Measurements from ENCODE around the gene GTPBP2. TPM values are rescaled to one million over a fixed set of nuclear protein-coding genes. Genes with fewer than 3 reads are reported as not detected.
"Not testable (repeated sequence)": the region's sequence is repeated elsewhere in the genome, so short reads cannot be mapped to it uniquely, and the experiment has no call there.

The GTPBP2 gene
- total RNA-seq, 1 experiment from 2014 or later, result 57.3 TPM

GRCh38 chr6:43608310-43608763 is 20.7 kb downstream of the GTPBP2 start:
- H3K27me3 ChIP-seq (replicated peaks), result no peaks in the 10 kb centered on the region
- no peak overlapping the region for H3K27ac ChIP-seq
- H3K9me3 ChIP-seq (replicated peaks), result no peaks in the 10 kb centered on the region
- no peak overlapping the region for H3K4me3 ChIP-seq
- peaks cover 92% of the 10 kb centered on the region for H3K36me3 ChIP-seq
- H3K4me1 ChIP-seq (replicated peaks), result peaks cover 3% of the 10 kb centered on the region; the same call in 1 of the 2 replicates
- peak; percentile 60 to 73 for DNase-seq (ENCODE audit: low read depth in 1 of 2, low spot score in 2 of 2)

- Histone ChIP-seq H3K9me3 (replicated peaks) (no peaks in the 10 kb centered on the region), H3K4me1 (replicated peaks) (no peaks in the 10 kb centered on the region), H3K27ac (no peak overlapping the region), H3K27me3 (replicated peaks) (no peaks in the 10 kb centered on the region), H3K36me3 (peaks cover 90% of the 10 kb centered on the region), H3K4me3 (no peak overlapping the region)
- no peak for DNase-seq (ENCODE audit: low read depth in 1 of 2, low spot score in 2 of 2)
Observed at GRCh38 chr6:43606019-43606418, 23.0 kb downstream of the GTPBP2 start.

GRCh38 chr6:43604174-43604573 is 24.9 kb downstream of the GTPBP2 start:
- DNase-seq (ENCODE audit: low read depth in 1 of 2, low spot score in 2 of 2), result no peak
- no peak overlapping the region for H3K4me3 ChIP-seq
- H3K27me3 ChIP-seq (replicated peaks), result no peaks in the 10 kb centered on the region
- no peak overlapping the region for H3K27ac ChIP-seq
- H3K9me3 ChIP-seq (replicated peaks), result no peaks in the 10 kb centered on the region
- H3K4me1 ChIP-seq (replicated peaks), result no peaks in the 10 kb centered on the region
- H3K36me3 ChIP-seq, result peaks cover 84% of the 10 kb centered on the region

DNA sequence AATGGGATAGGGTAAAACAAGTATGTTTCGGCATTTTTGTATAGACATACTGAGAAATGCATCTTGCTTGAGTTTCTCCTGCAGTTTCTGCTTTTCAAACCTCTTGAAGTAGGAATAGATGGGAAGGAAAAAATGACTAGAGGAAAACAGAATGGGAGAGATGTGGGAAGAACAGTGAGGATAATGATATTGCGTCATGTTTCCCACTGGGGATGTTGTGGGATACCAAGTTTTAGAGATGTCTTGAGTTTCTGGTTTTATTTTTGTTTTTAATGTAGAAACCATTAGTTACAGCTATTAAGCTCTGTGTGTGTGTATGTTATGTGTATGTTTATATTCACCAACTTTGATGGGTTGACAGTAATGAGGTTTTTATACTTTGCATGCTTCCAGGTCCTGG is 28.5 kb downstream of the GTPBP2 start:
- H3K4me1 ChIP-seq (replicated peaks), result no peaks in the 10 kb centered on the region

GRCh38 chr6:43593938-43594337 is 35.1 kb downstream of the GTPBP2 start:
- H3K4me1 ChIP-seq (replicated peaks), result no peaks in the 10 kb centered on the region
- H3K27me3 ChIP-seq (replicated peaks), result no peaks in the 10 kb centered on the region
- H3K27ac ChIP-seq, result no peak overlapping the region
- DNase-seq (ENCODE audit: low read depth in 1 of 2, low spot score in 2 of 2), result no peak
- no peaks in the 10 kb centered on the region for H3K9me3 ChIP-seq (replicated peaks)
- peaks cover 68% of the 10 kb centered on the region for H3K36me3 ChIP-seq
- H3K4me3 ChIP-seq, result no peak overlapping the region

More for the DNA sequence above, 28.5 kb downstream of the GTPBP2 start:
- H3K27me3 ChIP-seq (replicated peaks), result no peaks in the 10 kb centered on the region
- no peaks in the 10 kb centered on the region for H3K9me3 ChIP-seq (replicated peaks)
- H3K36me3 ChIP-seq, result peaks cover 81% of the 10 kb centered on the region
- H3K27ac ChIP-seq, result no peak overlapping the region
- DNase-seq (ENCODE audit: low read depth in 1 of 2, low spot score in 2 of 2), result no peak
- H3K4me3 ChIP-seq, result no peak overlapping the region

GRCh38 chr6:43589564-43589963 is 39.5 kb downstream of the GTPBP2 start:
- not testable (repeated sequence) for H3K9me3 ChIP-seq (replicated peaks); H3K27ac ChIP-seq; DNase-seq (ENCODE audit: low read depth in 1 of 2, low spot score in 2 of 2); H3K4me1 ChIP-seq (replicated peaks); H3K27me3 ChIP-seq (replicated peaks); H3K4me3 ChIP-seq
- H3K36me3 ChIP-seq, result peaks cover 77% of the 10 kb centered on the region

DNA sequence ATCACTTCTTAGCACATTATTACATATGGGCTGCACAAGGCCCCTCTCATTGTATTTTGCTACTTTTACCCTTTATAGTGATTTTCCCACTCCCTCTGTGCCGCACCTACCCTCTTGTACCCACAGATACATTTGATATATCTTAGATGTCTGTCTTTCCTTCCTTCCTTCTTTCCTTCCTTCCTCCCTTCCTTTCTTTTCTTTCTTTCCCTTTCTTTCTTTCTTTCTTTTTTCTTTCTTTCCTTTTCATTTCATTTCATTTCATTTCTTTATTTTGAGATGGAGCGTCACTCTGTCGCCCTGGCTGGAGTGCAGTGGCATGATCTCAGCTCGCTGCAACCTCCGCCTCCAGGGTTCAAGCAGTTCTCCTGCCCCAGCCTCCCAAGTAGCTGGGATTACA is 40.9 kb downstream of the GTPBP2 start:
- Histone ChIP-seq H3K4me3 (no peak overlapping the region), H3K4me1 (replicated peaks) (no peaks in the 10 kb centered on the region), H3K27ac (no peak overlapping the region), H3K9me3 (replicated peaks) (no peaks in the 10 kb centered on the region), H3K27me3 (replicated peaks) (no peaks in the 10 kb centered on the region), H3K36me3 (peaks cover 87% of the 10 kb centered on the region)
- DNase-seq (ENCODE audit: low read depth in 1 of 2, low spot score in 2 of 2), result no peak

- peaks cover 75% of the 10 kb centered on the region for H3K36me3 ChIP-seq
- no peak overlapping the region for H3K27ac ChIP-seq
- no peaks in the 10 kb centered on the region for H3K9me3 ChIP-seq (replicated peaks)
- DNase-seq (ENCODE audit: low read depth in 1 of 2, low spot score in 2 of 2), result no peak
- no peaks in the 10 kb centered on the region for H3K27me3 ChIP-seq (replicated peaks)
- H3K4me1 ChIP-seq (replicated peaks), result no peaks in the 10 kb centered on the region
- H3K4me3 ChIP-seq, result no peak overlapping the region
Observed at GRCh38 chr6:43584892-43585570, 44.0 kb downstream of the GTPBP2 start.

DNA sequence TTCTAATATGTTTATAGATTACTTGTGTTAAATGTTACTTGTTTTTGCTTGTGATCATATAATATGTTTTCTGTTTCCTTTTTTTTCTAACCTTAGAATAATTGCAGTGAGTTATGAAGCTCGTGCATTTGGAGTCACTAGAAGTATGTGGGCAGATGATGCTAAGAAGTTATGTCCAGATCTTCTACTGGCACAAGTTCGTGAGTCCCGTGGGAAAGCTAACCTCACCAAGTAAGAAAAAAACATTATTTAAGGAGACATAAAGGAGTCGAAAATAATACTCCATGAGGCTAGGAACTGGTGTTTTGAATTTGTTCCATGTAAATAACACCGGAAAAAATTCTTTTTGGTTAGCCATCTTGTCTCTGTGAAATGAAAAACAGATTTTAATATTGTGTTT is 46.2 kb downstream of the GTPBP2 start:
- Histone ChIP-seq H3K9me3 (replicated peaks) (no peaks in the 10 kb centered on the region), H3K4me1 (replicated peaks) (0 out of 2 replicates have a peak, but pooled peaks cover 3% of the 10 kb centered on the region), H3K27me3 (replicated peaks) (no peaks in the 10 kb centered on the region), H3K36me3 (peaks cover 68% of the 10 kb centered on the region), H3K4me3 (no peak overlapping the region), H3K27ac (no peak overlapping the region)
- no peak for DNase-seq (ENCODE audit: low read depth in 1 of 2, low spot score in 2 of 2)

DNA sequence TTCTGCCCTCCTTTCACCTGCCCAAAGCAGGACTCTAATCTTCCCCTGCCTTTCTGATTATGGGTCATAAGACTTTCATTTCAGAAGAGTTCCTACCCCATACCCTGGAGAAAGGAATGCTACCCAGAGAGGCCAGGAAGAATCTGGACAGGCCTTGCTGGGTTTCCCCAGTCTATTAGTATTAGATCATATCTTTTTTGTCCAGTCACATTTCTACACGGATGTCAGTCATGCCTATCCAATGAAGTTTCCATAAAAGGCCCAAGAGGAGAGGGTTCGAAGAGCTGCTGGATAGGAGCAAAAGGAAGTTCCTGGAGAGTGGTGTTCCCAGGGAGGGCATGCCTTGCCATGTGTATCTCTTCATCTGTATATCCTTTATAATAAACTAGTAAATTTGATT is 49.9 kb downstream of the GTPBP2 start:
- Histone ChIP-seq H3K36me3 (peaks cover 33% of the 10 kb centered on the region), H3K4me3 (no peak overlapping the region)

DNA sequence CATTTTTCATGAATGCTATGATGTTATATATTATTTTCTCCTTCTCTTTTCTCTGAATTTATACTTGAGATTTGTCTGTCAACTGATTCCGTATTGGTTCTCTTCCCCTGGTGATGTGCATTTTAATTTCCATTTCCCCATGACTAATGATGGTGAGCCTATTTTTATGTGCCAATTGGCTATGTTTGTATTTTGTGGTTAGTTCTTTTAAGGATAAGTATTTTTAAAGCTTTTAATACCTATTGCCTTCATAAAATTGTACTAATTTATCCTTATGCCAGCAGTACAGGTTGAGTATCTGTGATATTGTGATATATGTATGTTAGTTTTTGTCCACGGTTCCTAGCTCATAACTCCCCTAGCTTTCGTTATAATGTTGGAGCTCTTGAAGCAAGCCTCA is 50.3 kb downstream of the GTPBP2 start:
- no peak overlapping the region for H3K4me3 ChIP-seq
- DNase-seq (ENCODE audit: low read depth in 1 of 2, low spot score in 2 of 2), result no peak

More for the DNA sequence above, 49.9 kb downstream of the GTPBP2 start:
- H3K27me3 ChIP-seq (replicated peaks), result no peaks in the 10 kb centered on the region
- DNase-seq (ENCODE audit: low read depth in 1 of 2, low spot score in 2 of 2), result no peak
- 0 out of 2 replicates have a peak, but pooled peaks cover 3% of the 10 kb centered on the region for H3K4me1 ChIP-seq (replicated peaks)
- H3K9me3 ChIP-seq (replicated peaks), result no peaks in the 10 kb centered on the region
- no peak overlapping the region for H3K27ac ChIP-seq

DNA sequence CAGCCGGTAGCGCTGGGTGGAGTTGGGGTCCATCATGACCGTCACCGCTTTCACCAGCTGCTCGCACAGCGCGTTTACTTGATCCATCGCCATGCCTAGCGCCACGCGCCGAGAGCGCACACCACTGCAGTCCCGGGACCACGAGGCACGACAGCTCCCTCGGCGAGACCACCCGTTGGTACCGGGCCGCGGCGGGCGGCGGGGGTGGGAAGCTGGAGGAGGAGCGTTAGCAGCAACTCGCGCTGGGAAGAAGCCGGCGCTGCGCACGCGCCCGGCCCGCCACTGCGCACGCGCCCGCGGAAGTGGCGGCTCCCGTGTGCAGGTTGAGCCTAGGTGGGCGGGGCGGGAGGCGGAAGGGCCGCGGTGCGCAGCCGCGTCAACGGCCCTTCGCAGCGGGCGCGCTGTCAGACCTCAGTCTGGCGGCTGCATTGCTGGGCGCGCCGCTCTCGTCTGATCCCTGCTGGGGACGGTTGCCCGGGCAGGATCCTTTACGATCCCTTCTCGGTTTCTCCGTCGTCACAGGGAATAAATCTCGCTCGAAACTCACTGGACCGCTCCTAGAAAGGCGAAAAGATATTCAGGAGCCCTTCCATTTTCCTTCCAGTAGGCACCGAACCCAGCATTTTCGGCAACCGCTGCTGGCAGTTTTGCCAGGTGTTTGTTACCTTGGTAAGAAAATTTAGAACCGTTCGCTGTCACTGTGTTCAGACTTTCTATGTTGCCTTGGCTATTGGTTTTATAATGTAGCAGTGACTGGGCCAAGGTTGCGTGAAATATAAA is 53.1 kb downstream of the GTPBP2 start, which contains the start of the genes POLH and XPO5:
Gene POLH, plus strand, starts transcription at position 414 of the 780 bp plus-strand sequence. CDS start 6,135 bp downstream, outside the sequence.
Gene XPO5, minus strand, starts transcription at position 267 of the 780 bp plus-strand sequence. Its CDS starts 174 bp downstream, at position 93.
- H3K9me3 ChIP-seq (replicated peaks), result no peaks in the 10 kb centered on the region
- H3K27me3 ChIP-seq (replicated peaks), result no peaks in the 10 kb centered on the region
- H3K4me3 ChIP-seq, result peak within 1 kb of the TSS; percentile 76
- peaks cover 32% of the 10 kb centered on the region for H3K36me3 ChIP-seq
- peak; percentile 92 to 93 for DNase-seq (ENCODE audit: low read depth in 1 of 2, low spot score in 2 of 2)
- 0 out of 2 replicates have a peak, but pooled peaks cover 3% of the 10 kb centered on the region for H3K4me1 ChIP-seq (replicated peaks)
- H3K27ac ChIP-seq, result peak within 1 kb of the TSS; percentile 40

More for the DNA sequence above, 50.3 kb downstream of the GTPBP2 start:
- no peaks in the 10 kb centered on the region for H3K27me3 ChIP-seq (replicated peaks)
- H3K4me1 ChIP-seq (replicated peaks), result 0 out of 2 replicates have a peak, but pooled peaks cover 3% of the 10 kb centered on the region
- peaks cover 29% of the 10 kb centered on the region for H3K36me3 ChIP-seq
- no peaks in the 10 kb centered on the region for H3K9me3 ChIP-seq (replicated peaks)
- H3K27ac ChIP-seq, result no peak overlapping the region

GRCh38 chr6:43575105-43575771 is 53.8 kb downstream of the GTPBP2 start:
- Histone ChIP-seq H3K4me3 (peak overlapping the region; percentile 76), H3K4me1 (replicated peaks) (0 out of 2 replicates have a peak, but pooled peaks cover 3% of the 10 kb centered on the region), H3K27me3 (replicated peaks) (no peaks in the 10 kb centered on the region), H3K27ac (no peak overlapping the region), H3K36me3 (peaks cover 39% of the 10 kb centered on the region), H3K9me3 (replicated peaks) (no peaks in the 10 kb centered on the region)
- peak in 1 of 2 experiments; percentile 29 for DNase-seq (ENCODE audit: low read depth in 1 of 2, low spot score in 2 of 2)
